Liver (tissue), 9 donors: ENCODE results near the gene KRTAP10-9. TPM values are rescaled to one million over a fixed set of nuclear protein-coding genes. Genes with fewer than 3 reads are reported as not detected.
"Not testable (repeated sequence)": the region's sequence is repeated elsewhere in the genome, so short reads cannot be mapped to it uniquely, and the experiment has no call there.

Experiments
- DNase-seq: peaks from one replicate; pipeline ENCODE4 v3.0.0-alpha.2; 2017; ENCODE audit warnings: low spot score
- H3K27ac ChIP-seq, 2 donors: one replicate each; pipeline ENCODE4 v1.7.0; 2013; ENCODE audit warnings: inconsistent platforms in 2 of 2, low read length in 2 of 2, control low read depth in 1 of 2, low read depth in 1 of 2, mild to moderate bottlenecking in 1 of 2
- H3K27me3 ChIP-seq, 4 donors: one replicate each; pipeline versions ENCODE4 v1.6.1 to v1.7.0; 2013; ENCODE audit warnings: low read length in 3 of 4, inconsistent platforms in 1 of 4, mild to moderate bottlenecking in 1 of 4, moderate library complexity in 1 of 4; ENCODE audit not compliant: control insufficient read depth in 4 of 4, insufficient read depth in 4 of 4
- H3K36me3 ChIP-seq, 4 donors: one replicate each; pipeline versions ENCODE4 v1.6.1 to v1.7.0; 2013; ENCODE audit warnings: low read length in 3 of 4, mild to moderate bottlenecking in 3 of 4, low read depth in 1 of 4, moderate library complexity in 1 of 4; ENCODE audit not compliant: control insufficient read depth in 4 of 4, insufficient read depth in 3 of 4
- H3K4me1 ChIP-seq, 4 donors: one replicate each; pipeline versions ENCODE4 v1.6.1 to v1.7.0; 2013; ENCODE audit warnings: low read length in 3 of 4, mild to moderate bottlenecking in 3 of 4, moderate library complexity in 1 of 4; ENCODE audit not compliant: control insufficient read depth in 4 of 4, insufficient read depth in 4 of 4
- H3K4me3 ChIP-seq, 3 donors: one replicate each; pipeline versions ENCODE4 v1.6.1 to v1.7.0; 2013; ENCODE audit warnings: low read length in 3 of 3, control low read depth in 1 of 3, low read depth in 1 of 3, mild to moderate bottlenecking in 1 of 3
- H3K9ac ChIP-seq, 2 donors: one replicate each; pipeline ENCODE4 v1.7.0; 2013; ENCODE audit warnings: low read length in 2 of 2, mild to moderate bottlenecking in 2 of 2, moderate library complexity in 2 of 2, control low read depth in 1 of 2, low read depth in 1 of 2
- H3K9me3 ChIP-seq, 4 donors: one replicate each; pipeline versions ENCODE4 v1.6.1 to v1.7.0; 2013; ENCODE audit warnings: low read length in 3 of 4; ENCODE audit not compliant: control insufficient read depth in 4 of 4
- EGR1 ChIP-seq, 2 donors: IDR thresholded peaks; 2 replicates each; pipeline ENCODE4 v1.6.1; 2016 to 2018; ENCODE audit warnings: antibody characterized with exemption in 2 of 2, low read depth in 2 of 2
- HNF4A ChIP-seq, 2 donors: conservative IDR thresholded peaks; 2 replicates each; pipeline ENCODE4 v1.6.1; 2016; ENCODE audit warnings: antibody characterized with exemption in 2 of 2, mild to moderate bottlenecking in 2 of 2
- HNF4G ChIP-seq: IDR thresholded peaks from 2 replicates; pipeline ENCODE4 v1.6.1; 2016; ENCODE audit warnings: antibody characterized with exemption
- JUND ChIP-seq, 2 donors: IDR thresholded peaks; 2 replicates each; pipeline ENCODE4 v1.6.1; 2016; ENCODE audit warnings: antibody characterized with exemption in 2 of 2
- NR2F2 ChIP-seq: IDR thresholded peaks from 2 replicates; pipeline ENCODE4 v1.6.1; 2016; ENCODE audit warnings: antibody characterized with exemption
- RAD21 ChIP-seq, 2 donors: IDR thresholded peaks; 2 replicates each; pipeline ENCODE4 v1.6.1; 2016; ENCODE audit warnings: antibody characterized with exemption in 2 of 2, mild to moderate bottlenecking in 2 of 2
- SP1 ChIP-seq: IDR thresholded peaks from 2 replicates; pipeline ENCODE4 v1.6.1; 2018; ENCODE audit warnings: antibody characterized with exemption, mild to moderate bottlenecking
- TAF1 ChIP-seq: conservative IDR thresholded peaks from 2 replicates; pipeline ENCODE4 v1.6.1; 2016; ENCODE audit warnings: antibody characterized with exemption, mild to moderate bottlenecking
- WGBS: extraction: QIAGEN DNeasy Blood & Tissue Kit; methylation state at CpG from one replicate; pipeline ENCODE4 v1.1.7; 2013; 5-methylcytosine and 5-hydroxymethylcytosine counted together
- polyA plus RNA-seq, 2 donors: library from polyadenylated mRNA; stranded (reverse) in 1 of 2; unstranded in 1 of 2; fragments of 200-250 nt in 1 of 2; fragments of >200 nt in 1 of 2; fragmentation: Nextera tagmentation in 1 of 2; extraction: Ambion mirVana in 1 of 2; gene quantifications; one replicate each; pipeline versions ENCODE4 v1.2.1 to v1.2.3, GENCODE V29; 2013 to 2015
- total RNA-seq, 2 donors: library from RNA; depleted of rRNA; stranded (reverse); fragments of >200 nt; gene quantifications; one replicate each; pipeline ENCODE4 v1.2.3, GENCODE V29; 2014
- TF ChIP-seq, protein P1 (sequence below): IDR thresholded peaks from 2 replicates; pipeline ENCODE4 v1.6.1; 2016; ENCODE audit warnings: antibody characterized with exemption, mild to moderate bottlenecking
- TF ChIP-seq, protein P2 (sequence below): IDR thresholded peaks from 2 replicates; pipeline ENCODE4 v1.6.1; 2016; ENCODE audit warnings: antibody characterized with exemption
- TF ChIP-seq, protein P3 (sequence below): IDR thresholded peaks from 2 replicates; pipeline ENCODE4 v1.6.1; 2016; ENCODE audit warnings: antibody characterized with exemption
- TF ChIP-seq, protein P4 (sequence below): fragments of 150-350 bp; IDR thresholded peaks from 2 replicates; pipeline ENCODE4 v1.5.1; 2017; ENCODE audit warnings: improper control_type of control experiment, low read depth, low read length; ENCODE audit not compliant: missing input control
- donor health status: healthy.
- donor health status: healthy.
- donor health status: healthy.
- donor health status: healthy.
- donor health status: healthy.

The KRTAP10-9 gene
- total and polyA plus RNA-seq, 4 donors = not detected

DNA sequence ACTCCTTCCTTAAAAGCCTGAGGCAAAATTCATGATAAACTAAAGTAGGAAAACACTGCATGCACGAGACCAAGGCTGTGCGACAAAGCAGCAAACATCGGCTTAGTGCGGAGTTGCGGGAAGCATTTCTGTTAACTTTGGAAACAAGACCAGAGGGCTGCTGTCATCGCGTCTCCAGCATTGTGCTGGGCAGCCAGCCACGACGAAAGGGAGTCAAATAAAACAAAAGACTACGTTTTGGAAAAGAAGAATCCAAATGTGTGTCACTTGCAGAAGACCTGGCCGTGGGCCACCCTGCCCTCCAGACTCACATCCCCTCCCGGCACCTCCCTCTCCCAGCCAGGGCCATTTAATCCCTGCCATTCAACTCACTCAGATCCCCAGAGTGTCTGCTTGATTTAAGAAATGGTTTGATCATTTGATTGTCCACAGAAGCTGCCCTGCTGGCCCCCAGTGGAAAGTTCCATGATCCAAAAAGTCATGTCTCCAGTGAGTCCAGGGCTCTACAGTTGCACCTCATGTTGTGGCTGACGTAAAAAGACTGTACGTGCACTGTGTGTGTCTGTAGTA lies 16.9 kb downstream of the KRTAP10-9 start (continued):
- TF ChIP-seq TAF1 = no peak

DNA sequence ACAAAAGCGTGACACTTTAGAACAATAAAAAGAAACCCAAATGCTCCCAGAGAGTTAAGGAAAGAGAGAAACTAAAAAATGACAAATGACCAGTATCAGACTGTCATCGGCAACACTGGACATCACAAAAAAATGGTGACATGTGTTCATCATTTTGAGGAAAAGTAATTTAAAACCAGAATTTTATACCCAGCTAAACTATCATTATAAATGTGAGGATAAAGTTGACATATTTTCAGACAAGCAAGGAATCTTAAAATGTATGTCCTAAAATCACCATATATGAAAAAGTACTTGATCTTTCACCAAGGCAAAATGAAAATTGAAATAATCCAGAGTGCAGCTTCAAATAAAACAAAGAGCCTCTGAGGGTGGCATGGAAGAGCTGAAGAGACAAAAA lies 18.0 kb downstream of the KRTAP10-9 start:
- no peaks in the 10 kb centered on the region for H3K27me3 ChIP-seq
- DNase-seq = no peak
- TF ChIP-seq, protein P1, sequence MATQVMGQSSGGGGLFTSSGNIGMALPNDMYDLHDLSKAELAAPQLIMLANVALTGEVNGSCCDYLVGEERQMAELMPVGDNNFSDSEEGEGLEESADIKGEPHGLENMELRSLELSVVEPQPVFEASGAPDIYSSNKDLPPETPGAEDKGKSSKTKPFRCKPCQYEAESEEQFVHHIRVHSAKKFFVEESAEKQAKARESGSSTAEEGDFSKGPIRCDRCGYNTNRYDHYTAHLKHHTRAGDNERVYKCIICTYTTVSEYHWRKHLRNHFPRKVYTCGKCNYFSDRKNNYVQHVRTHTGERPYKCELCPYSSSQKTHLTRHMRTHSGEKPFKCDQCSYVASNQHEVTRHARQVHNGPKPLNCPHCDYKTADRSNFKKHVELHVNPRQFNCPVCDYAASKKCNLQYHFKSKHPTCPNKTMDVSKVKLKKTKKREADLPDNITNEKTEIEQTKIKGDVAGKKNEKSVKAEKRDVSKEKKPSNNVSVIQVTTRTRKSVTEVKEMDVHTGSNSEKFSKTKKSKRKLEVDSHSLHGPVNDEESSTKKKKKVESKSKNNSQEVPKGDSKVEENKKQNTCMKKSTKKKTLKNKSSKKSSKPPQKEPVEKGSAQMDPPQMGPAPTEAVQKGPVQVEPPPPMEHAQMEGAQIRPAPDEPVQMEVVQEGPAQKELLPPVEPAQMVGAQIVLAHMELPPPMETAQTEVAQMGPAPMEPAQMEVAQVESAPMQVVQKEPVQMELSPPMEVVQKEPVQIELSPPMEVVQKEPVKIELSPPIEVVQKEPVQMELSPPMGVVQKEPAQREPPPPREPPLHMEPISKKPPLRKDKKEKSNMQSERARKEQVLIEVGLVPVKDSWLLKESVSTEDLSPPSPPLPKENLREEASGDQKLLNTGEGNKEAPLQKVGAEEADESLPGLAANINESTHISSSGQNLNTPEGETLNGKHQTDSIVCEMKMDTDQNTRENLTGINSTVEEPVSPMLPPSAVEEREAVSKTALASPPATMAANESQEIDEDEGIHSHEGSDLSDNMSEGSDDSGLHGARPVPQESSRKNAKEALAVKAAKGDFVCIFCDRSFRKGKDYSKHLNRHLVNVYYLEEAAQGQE = no peak
- TF ChIP-seq HNF4A (conservative IDR thresholded peaks at IDR 0.05) (no peak), RAD21 (IDR thresholded peaks at IDR 0.05) (no peak), HNF4G (no peak)
- TF ChIP-seq, protein P2, sequence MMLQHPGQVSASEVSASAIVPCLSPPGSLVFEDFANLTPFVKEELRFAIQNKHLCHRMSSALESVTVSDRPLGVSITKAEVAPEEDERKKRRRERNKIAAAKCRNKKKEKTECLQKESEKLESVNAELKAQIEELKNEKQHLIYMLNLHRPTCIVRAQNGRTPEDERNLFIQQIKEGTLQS = no peak
- no peaks in the 10 kb centered on the region for H3K36me3 ChIP-seq
- no peaks in the 10 kb centered on the region for H3K4me1 ChIP-seq
- H3K27ac ChIP-seq = no peak overlapping the region
- no peak overlapping the region for H3K4me3 ChIP-seq
- H3K9ac ChIP-seq = no peak overlapping the region
- H3K9me3 ChIP-seq = peaks cover 0 to 11% (median 4%) of the 10 kb centered on the region in 4 donors
- 42% methylated on average over 2 of the region's 2 CpGs for WGBS

DNA sequence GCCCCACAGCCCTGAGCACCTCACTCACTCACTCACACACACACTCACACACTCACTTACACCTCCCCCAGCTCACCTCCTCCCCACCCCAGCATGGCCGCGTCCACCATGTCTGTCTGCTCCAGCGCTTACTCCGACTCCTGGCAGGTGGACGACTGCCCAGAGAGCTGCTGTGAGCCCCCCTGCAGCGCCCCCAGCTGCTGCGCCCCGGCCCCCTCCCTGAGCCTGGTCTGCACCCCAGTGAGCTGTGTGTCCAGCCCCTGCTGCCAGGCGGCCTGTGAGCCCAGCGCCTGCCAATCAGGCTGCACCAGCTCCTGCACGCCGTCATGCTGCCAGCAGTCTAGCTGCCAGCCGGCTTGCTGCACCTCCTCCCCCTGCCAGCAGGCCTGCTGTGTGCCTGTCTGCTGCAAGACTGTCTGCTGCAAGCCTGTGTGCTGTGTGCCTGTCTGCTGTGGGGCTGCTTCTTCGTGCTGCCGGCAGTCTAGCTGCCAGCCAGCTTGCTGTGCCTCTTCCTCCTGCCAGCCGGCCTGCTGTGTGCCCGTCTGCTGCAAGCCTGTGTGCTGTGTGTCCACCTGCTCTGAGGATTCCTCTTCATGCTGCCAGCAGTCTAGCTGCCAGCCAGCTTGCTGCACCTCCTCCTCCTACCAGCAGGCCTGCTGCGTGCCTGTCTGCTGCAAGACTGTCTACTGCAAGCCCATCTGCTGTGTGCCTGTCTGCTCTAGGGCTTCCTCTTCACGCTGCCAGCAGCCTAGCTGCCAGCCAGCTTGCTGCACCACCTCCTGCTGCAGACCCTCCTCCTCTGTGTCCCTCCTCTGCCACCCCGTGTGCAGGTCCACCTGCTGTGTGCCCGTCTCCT lies 19.7 kb downstream of the KRTAP10-9 start, which contains the start of gene KRTAP10-11:
Gene KRTAP10-11 (plus strand): TSS at position 49 of the 856 bp plus-strand sequence. CDS start 45 bp downstream, at position 94.
- not testable (repeated sequence) for H3K27ac ChIP-seq, H3K27me3 ChIP-seq, H3K9ac ChIP-seq, H3K36me3 ChIP-seq, H3K4me3 ChIP-seq, H3K4me1 ChIP-seq, DNase-seq
- peaks cover 0 to 11% (median 3%) of the 10 kb centered on the region in 4 donors for H3K9me3 ChIP-seq
- WGBS = 76% methylated on average over 21 of the region's 21 CpGs

DNA sequence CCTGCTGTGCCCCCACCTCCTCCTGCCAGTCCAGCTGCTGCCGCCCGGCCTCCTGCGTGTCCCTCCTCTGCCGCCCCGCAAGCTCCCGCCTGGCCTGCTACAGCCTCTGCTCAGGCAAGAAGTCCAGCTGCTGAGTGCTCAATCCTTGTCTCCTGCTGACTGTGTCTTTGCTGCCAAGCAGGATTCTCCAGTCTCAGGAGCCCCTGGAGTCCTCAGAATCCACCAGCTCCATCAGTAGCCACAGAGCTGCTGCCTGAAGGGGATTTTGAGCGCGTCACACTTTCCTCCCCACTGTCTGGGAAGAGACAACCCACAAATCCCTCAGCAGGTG lies 20.3 kb downstream of the KRTAP10-9 start:
- no peak overlapping the region for H3K27ac ChIP-seq
- no peaks in the 10 kb centered on the region for H3K36me3 ChIP-seq
- no peak for DNase-seq
- H3K9me3 ChIP-seq = peaks cover 0 to 11% (median 3%) of the 10 kb centered on the region in 4 donors
- no peak overlapping the region for H3K4me3 ChIP-seq
- H3K27me3 ChIP-seq = no peaks in the 10 kb centered on the region
- H3K4me1 ChIP-seq = no peaks in the 10 kb centered on the region
- 51% methylated on average over 8 of the region's 8 CpGs for WGBS
- no peak overlapping the region for H3K9ac ChIP-seq
- TF ChIP-seq HNF4G (no peak), EGR1 (IDR thresholded peaks at IDR 0.05; ENCODE audit: low read depth in 2 of 2) (no peak), SP1 (no peak), JUND (IDR thresholded peaks at IDR 0.05) (no peak), NR2F2 (no peak)
- TF ChIP-seq, protein P3, sequence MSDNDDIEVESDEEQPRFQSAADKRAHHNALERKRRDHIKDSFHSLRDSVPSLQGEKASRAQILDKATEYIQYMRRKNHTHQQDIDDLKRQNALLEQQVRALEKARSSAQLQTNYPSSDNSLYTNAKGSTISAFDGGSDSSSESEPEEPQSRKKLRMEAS = no peak
- TF ChIP-seq, protein P4, sequence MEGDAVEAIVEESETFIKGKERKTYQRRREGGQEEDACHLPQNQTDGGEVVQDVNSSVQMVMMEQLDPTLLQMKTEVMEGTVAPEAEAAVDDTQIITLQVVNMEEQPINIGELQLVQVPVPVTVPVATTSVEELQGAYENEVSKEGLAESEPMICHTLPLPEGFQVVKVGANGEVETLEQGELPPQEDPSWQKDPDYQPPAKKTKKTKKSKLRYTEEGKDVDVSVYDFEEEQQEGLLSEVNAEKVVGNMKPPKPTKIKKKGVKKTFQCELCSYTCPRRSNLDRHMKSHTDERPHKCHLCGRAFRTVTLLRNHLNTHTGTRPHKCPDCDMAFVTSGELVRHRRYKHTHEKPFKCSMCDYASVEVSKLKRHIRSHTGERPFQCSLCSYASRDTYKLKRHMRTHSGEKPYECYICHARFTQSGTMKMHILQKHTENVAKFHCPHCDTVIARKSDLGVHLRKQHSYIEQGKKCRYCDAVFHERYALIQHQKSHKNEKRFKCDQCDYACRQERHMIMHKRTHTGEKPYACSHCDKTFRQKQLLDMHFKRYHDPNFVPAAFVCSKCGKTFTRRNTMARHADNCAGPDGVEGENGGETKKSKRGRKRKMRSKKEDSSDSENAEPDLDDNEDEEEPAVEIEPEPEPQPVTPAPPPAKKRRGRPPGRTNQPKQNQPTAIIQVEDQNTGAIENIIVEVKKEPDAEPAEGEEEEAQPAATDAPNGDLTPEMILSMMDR = no peak
- TF ChIP-seq, protein P1 = no peak
